A549 treated with AZD9567 at 1 μM for 4 hours (cell line): ENCODE data around the gene PDCD2. TPM values are rescaled to one million over a fixed set of nuclear protein-coding genes. Genes with fewer than 3 reads are reported as not detected.

Experiments used
- total RNA-seq: library from RNA; stranded (reverse); fragments of 200-300 nt; extraction: Qiagen RNA extraction; gene quantifications from 5 replicates; pipeline ENCODE4 v1.2.3, GENCODE V29; 2022; ENCODE audit not compliant: insufficient read depth

Gene PDCD2, protein sequence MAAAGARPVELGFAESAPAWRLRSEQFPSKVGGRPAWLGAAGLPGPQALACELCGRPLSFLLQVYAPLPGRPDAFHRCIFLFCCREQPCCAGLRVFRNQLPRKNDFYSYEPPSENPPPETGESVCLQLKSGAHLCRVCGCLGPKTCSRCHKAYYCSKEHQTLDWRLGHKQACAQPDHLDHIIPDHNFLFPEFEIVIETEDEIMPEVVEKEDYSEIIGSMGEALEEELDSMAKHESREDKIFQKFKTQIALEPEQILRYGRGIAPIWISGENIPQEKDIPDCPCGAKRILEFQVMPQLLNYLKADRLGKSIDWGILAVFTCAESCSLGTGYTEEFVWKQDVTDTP
- total RNA-seq = 49.3 to 55.5 TPM (median 51.7 TPM) in 5 replicates

DNA sequence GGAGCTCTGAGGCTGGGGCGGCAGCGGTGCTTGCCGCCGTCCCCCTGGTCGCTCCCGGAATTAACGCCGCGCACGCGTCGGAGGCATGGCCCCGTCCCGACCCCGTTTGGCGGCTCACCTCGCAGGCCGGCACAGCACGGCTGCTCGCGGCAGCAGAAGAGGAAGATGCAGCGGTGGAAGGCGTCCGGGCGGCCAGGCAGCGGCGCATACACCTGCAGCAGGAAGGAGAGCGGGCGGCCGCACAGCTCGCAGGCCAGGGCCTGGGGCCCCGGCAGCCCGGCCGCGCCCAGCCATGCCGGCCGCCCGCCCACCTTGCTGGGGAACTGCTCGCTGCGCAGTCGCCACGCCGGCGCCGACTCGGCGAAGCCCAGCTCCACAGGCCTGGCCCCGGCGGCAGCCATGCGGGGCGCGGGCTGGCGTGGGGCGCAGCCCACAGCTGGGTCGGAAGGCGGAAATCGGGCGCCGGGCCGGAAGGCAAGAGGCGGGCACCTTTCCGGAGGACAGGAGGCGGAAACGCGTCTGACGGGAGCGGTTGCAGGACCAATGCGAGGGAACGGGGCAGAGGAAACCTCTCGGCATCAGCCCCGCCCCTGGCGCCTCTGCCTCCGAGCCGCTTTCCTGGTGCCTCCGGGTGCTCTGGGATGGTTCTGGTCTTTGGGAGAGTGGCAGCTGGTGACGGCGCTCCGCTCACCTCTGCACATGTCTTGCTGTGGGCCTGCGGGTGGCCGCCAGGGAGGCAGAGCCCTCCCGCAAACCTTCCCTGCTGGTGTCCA, at the start of gene PDCD2:
Gene PDCD2 (minus strand): TSS at position 457 of the 773 bp plus-strand sequence. CDS start 56 bp downstream, at position 401.

DNA sequence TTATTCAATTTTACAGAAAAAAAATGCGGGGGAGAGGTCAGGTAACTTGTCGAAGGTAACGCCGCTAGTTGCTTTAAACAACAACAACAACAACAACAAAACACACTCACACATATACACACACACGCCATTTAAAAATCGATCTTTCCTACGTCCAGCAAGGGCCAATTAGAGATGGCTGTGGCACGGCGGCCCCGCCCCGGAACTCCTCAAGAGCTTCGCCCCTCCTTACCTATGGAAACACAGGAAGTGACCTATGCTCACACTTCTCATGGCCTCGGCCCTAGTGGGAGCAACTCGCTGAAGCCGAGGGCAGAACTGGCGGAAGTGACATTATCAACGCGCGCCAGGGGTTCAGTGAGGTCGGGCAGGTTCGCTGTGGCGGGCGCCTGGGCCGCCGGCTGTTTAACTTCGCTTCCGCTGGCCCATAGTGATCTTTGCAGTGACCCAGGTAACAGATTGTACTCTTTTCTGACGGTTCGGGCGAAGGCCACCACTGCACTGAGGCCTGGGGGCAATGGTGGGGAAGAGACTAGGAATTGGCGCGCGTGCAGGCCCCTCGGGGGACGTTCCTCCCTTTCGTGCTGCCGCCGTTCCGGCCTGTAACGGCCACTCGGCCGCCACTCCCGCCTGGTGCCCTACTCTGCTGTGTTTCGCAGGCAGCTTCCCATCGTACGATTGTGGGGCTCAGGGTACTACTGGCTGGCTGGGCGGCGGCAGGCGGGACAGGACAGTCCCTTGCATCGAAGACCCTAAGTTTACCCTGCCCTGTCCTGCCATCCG, 30.2 kb downstream of the PDCD2 start, which contains the start of gene TBP:
Gene TBP (plus strand): TSS at position 357 of the 783 bp plus-strand sequence. CDS start 2,661 bp downstream, outside the sequence.

DNA sequence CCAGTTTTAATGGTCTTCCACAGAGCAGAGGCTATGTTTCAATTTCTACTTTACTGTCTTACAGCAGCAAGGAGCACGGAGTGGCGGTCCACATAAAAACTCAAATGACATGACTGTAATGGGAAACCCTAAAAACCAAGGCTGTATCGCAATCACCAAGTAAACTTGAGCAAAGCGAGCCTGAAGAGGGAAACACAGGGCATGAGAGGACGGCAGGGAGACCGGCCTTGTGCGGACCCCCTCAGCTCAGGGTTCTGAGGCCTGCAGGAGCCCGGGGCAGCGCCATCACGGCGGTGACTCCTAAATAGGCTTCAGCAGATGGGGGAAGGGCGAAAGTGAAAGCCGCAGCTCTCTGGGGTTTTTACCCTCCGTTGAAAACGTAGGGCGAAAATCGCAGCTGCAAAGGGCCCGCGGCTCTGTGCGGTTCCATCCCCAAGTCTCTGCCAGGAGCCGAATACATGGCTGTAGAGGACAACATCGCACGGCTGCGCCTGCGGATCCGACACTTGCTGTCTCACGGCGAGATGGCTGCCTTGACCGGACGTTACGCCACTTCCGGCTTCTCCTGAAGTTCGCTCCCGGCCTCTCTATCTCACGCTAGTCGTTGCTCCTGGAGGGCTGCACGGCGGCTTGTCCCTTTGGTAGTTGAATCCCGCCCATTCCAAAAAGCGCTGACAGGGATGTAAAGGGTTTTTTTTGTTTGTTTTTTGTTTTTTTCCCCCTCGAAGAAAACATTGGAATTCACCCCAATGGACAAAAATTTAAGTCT, 31.5 kb downstream of the PDCD2 start, which contains the start of gene PSMB1:
Gene PSMB1 (minus strand): TSS at position 543 of the 769 bp plus-strand sequence. CDS start 65 bp downstream, at position 478.

Other genes starting within 250 kb of the PDCD2 start
- gene PSMB1, start 31.3 kb downstream of the PDCD2 start, total RNA-seq = 233 to 256 TPM (median 253 TPM) in 5 replicates
- gene TBP, start 30.3 kb downstream of the PDCD2 start, total RNA-seq = 16.0 to 20.4 TPM (median 16.8 TPM) in 5 replicates